ENCODE data around the gene GPR3. TPM values are rescaled to one million over a fixed set of nuclear protein-coding genes. Genes with fewer than 3 reads are reported as not detected.
A peak's percentile ranks its signal among the peaks of the same experiment; 100 is the strongest.

Gene GPR3
- total RNA-seq, 2 experiments from 2014 or later, result 0.44 to 0.49 TPM

DNA sequence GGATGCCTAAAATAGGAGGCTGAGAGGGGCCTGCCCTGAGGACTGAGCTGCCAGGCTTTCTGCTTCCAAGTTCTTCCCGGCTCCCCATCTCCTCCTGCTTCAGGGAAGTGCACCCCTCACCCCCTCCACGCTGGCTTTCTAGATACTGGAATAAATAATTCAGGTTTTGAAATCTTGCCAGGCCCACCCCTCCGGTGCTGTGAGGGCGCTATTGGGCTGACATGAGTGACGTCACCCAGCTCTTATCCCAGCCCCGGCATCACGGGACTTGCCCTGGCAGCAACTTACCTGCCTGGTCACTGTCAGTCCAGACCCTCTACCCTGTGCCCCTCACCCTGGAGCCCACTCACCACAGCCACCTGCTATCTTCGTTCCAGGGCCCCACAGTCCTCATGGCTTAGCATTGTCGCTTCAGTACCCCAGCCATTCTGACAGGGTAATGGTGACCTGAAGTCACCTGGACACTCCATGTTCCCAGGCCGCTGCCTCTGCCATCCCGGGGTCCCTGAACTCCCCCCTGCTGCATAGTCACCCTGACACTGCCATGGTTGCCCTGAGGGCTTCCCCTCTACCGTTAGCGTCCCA lies 819 bp upstream of the GPR3 start:
- Mint-ChIP-seq H3K9me3 (ENCODE audit: low read depth) (no peaks in the 10 kb centered on the region), H3K4me3 (peak overlapping the region; percentile 63), H3K27me3 (peaks cover 25% of the 10 kb centered on the region), H3K36me3 (no peaks in the 10 kb centered on the region), H3K4me1 (peaks cover 8% of the 10 kb centered on the region), H3K27ac (peak overlapping the region; percentile 76)
- CTCF ChIA-PET, result interaction anchor here (0.6 to 11.7 kb wide), 26 partner anchors 13 to 769 kb away, joined by 3 to 260 read pairs (median 4); partner anchors contain the start of genes AHDC1, MAP3K6, SYTL1 and TMEM222
- ATAC-seq (no peak), DNase-seq (peak; percentile 52)

DNA sequence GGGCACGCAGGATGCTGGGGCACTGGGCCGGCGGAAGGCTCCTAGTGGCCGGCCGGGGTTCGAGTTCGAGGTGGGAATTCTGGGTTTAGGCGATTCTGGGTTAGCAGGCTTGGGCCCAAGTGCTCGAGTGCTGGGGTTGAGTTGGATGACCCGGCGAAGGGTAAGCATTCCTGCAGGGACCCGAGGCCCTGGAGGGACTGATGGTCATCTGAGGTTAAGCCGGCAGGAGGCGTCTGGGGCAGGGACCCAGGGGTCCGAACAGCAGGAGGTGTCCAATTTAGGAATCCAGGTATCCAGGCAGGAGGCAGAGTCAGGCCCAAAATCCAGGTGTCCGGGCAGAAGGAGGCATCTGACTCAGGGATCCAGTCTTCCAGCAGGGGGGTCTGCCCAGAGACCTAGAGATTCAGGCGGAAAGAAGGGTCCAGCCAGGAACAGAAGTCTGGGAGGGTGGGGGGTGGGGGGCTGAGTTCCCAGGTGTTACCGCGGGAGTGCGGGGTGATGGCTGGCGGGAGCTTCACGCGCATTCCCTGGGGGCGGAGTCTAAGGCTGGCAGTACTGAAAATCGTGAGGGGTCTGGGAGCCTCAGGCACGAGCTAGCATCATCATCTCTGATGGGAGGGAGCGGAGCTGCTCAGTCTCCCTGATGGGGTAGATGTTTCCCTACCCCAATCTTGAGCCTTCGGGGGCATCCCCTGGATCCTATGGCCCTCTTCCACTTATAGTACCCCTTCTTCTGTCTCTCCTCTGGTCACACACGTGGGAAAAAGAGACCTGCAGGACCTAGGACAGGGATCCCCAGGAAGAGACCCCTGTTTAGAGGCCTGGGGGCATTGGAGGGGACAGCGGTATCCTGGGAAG lies 585 bp downstream of the GPR3 start:
- Mint-ChIP-seq H3K9me3 (ENCODE audit: low read depth) (no peaks in the 10 kb centered on the region), H3K4me1 (peaks cover 8% of the 10 kb centered on the region), H3K27me3 (peaks cover 21% of the 10 kb centered on the region), H3K27ac (peak overlapping the region; percentile 62), H3K4me3 (peak overlapping the region; percentile 74), H3K36me3 (no peaks in the 10 kb centered on the region)
- DNase-seq (no peak), ATAC-seq (no peak)
- CTCF ChIA-PET, result interaction anchor here (0.7 to 14.3 kb wide), 8 partner anchors 9 to 215 kb away, joined by 3 to 331 read pairs (median 4); partner anchors contain the start of genes CD164L2 and MAP3K6

DNA sequence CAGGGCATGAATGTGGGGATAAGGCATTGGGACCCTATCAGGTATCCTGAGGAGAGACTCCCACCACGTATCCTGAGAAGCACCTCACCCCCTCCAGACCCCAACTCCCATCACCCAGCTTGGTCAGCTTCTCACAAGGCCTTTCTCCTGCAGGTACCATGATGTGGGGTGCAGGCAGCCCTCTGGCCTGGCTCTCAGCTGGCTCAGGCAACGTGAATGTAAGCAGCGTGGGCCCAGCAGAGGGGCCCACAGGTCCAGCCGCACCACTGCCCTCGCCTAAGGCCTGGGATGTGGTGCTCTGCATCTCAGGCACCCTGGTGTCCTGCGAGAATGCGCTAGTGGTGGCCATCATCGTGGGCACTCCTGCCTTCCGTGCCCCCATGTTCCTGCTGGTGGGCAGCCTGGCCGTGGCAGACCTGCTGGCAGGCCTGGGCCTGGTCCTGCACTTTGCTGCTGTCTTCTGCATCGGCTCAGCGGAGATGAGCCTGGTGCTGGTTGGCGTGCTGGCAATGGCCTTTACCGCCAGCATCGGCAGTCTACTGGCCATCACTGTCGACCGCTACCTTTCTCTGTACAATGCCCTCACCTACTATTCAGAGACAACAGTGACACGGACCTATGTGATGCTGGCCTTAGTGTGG lies 1.3 kb downstream of the GPR3 start:
- H3K27ac Mint-ChIP-seq, result no peak overlapping the region
- H3K9me3 Mint-ChIP-seq (ENCODE audit: low read depth), result no peaks in the 10 kb centered on the region
- peak overlapping the region; percentile 27 for H3K4me3 Mint-ChIP-seq
- DNase-seq (no peak), ATAC-seq (no peak)
- peaks cover 16% of the 10 kb centered on the region for H3K27me3 Mint-ChIP-seq
- H3K4me1 Mint-ChIP-seq, result peaks cover 8% of the 10 kb centered on the region
- CTCF ChIA-PET, result interaction anchor here (0.7 to 14.3 kb wide), 10 partner anchors 9 to 215 kb away, joined by 3 to 331 read pairs (median 5); partner anchors contain the start of genes AHDC1, CD164L2 and MAP3K6
- no peaks in the 10 kb centered on the region for H3K36me3 Mint-ChIP-seq

GRCh38 chr1:27394282-27394658 lies 1.8 kb downstream of the GPR3 start:
- no peak overlapping the region for H3K27ac Mint-ChIP-seq
- no peak overlapping the region for H3K4me3 Mint-ChIP-seq
- no peaks in the 10 kb centered on the region for H3K9me3 Mint-ChIP-seq (ENCODE audit: low read depth)
- CTCF ChIA-PET, result interaction anchor here (0.6 to 14.3 kb wide), 29 partner anchors 7 to 397 kb away, joined by 3 to 331 read pairs (median 6); partner anchors contain the start of genes AHDC1, CD164L2, MAP3K6 and SYTL1
- ATAC-seq, result no peak
- H3K27me3 Mint-ChIP-seq, result peaks cover 15% of the 10 kb centered on the region
- no peak for DNase-seq
- H3K4me1 Mint-ChIP-seq, result peaks cover 8% of the 10 kb centered on the region
- H3K36me3 Mint-ChIP-seq, result no peaks in the 10 kb centered on the region

DNA sequence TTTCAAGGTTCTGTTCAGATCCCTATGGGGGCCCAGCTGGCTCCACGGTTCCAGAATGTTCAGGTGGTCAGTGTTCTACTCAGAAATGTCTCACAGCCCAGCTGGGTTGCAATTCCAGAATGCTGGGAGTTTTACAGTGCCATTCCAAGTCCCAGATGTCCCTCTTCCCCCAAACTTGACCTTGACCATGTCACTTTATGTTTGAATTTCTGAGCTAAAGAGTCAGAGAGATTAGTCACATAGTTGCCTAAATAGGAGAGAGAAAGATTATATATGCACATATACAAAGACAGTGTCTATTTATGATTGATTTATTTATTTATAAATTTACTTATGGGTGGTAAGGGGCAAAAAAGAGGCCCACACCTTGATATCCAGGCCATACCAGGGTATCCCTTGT lies 2.5 kb downstream of the GPR3 start:
- Mint-ChIP-seq H3K4me1 (peaks cover 8% of the 10 kb centered on the region), H3K27ac (no peak overlapping the region), H3K9me3 (ENCODE audit: low read depth) (no peaks in the 10 kb centered on the region), H3K4me3 (no peak overlapping the region), H3K36me3 (no peaks in the 10 kb centered on the region), H3K27me3 (peaks cover 9% of the 10 kb centered on the region)
- no peak for DNase-seq
- CTCF ChIA-PET, result interaction anchor here (0.7 to 14.3 kb wide), 40 partner anchors 8 to 398 kb away, joined by 3 to 331 read pairs (median 5); partner anchors contain the start of genes AHDC1, CD164L2, MAP3K6 and SYTL1
- no peak for ATAC-seq

GRCh38 chr1:27395441-27396195 lies 3.2 kb downstream of the GPR3 start:
- Mint-ChIP-seq H3K36me3 (no peaks in the 10 kb centered on the region), H3K9me3 (ENCODE audit: low read depth) (no peaks in the 10 kb centered on the region), H3K4me1 (peaks cover 8% of the 10 kb centered on the region), H3K27me3 (peaks cover 5% of the 10 kb centered on the region), H3K4me3 (no peak overlapping the region), H3K27ac (no peak overlapping the region)
- DNase-seq, result peak; percentile 86
- peak; percentile 34 for ATAC-seq
- CTCF ChIA-PET, result interaction anchor here (0.6 to 14.3 kb wide), 44 partner anchors 8 to 351 kb away, joined by 3 to 331 read pairs (median 5); partner anchors contain the start of genes AHDC1, CD164L2, MAP3K6 and SYTL1

- no peak overlapping the region for H3K4me3 Mint-ChIP-seq
- H3K4me1 Mint-ChIP-seq, result peaks cover 1% of the 10 kb centered on the region
- ATAC-seq, result no peak
- no peaks in the 10 kb centered on the region for H3K27me3 Mint-ChIP-seq
- no peak for DNase-seq
- no peak overlapping the region for H3K27ac Mint-ChIP-seq
- no peaks in the 10 kb centered on the region for H3K9me3 Mint-ChIP-seq (ENCODE audit: low read depth)
- no peaks in the 10 kb centered on the region for H3K36me3 Mint-ChIP-seq
- CTCF ChIA-PET, result interaction anchor here (0.6 to 14.3 kb wide), 10 partner anchors 10 to 266 kb away, joined by 3 to 331 read pairs (median 8); partner anchors contain the start of gene AHDC1
Observed at GRCh38 chr1:27397110-27397509, 4.7 kb downstream of the GPR3 start.

GRCh38 chr1:27397749-27398148 lies 5.3 kb downstream of the GPR3 start:
- H3K4me3 Mint-ChIP-seq, result no peak overlapping the region
- no peaks in the 10 kb centered on the region for H3K9me3 Mint-ChIP-seq (ENCODE audit: low read depth)
- CTCF ChIA-PET, result interaction anchor here (0.6 to 14.3 kb wide), 10 partner anchors 10 to 354 kb away, joined by 3 to 331 read pairs (median 9); partner anchors contain the start of gene AHDC1
- no peaks in the 10 kb centered on the region for H3K36me3 Mint-ChIP-seq
- H3K27me3 Mint-ChIP-seq, result no peaks in the 10 kb centered on the region
- no peak overlapping the region for H3K27ac Mint-ChIP-seq
- DNase-seq, result no peak
- ATAC-seq, result no peak
- peaks cover 2% of the 10 kb centered on the region for H3K4me1 Mint-ChIP-seq

GRCh38 chr1:27398405-27399149 lies 6.2 kb downstream of the GPR3 start:
- Mint-ChIP-seq H3K4me3 (no peak overlapping the region), H3K27me3 (no peaks in the 10 kb centered on the region), H3K4me1 (peaks cover 4% of the 10 kb centered on the region), H3K27ac (no peak overlapping the region), H3K36me3 (no peaks in the 10 kb centered on the region), H3K9me3 (ENCODE audit: low read depth) (no peaks in the 10 kb centered on the region)
- no peak for ATAC-seq
- DNase-seq, result no peak
- CTCF ChIA-PET, result interaction anchor here (0.9 to 14.3 kb wide), 10 partner anchors 8 to 264 kb away, joined by 3 to 331 read pairs (median 6); partner anchors contain the start of gene AHDC1

DNA sequence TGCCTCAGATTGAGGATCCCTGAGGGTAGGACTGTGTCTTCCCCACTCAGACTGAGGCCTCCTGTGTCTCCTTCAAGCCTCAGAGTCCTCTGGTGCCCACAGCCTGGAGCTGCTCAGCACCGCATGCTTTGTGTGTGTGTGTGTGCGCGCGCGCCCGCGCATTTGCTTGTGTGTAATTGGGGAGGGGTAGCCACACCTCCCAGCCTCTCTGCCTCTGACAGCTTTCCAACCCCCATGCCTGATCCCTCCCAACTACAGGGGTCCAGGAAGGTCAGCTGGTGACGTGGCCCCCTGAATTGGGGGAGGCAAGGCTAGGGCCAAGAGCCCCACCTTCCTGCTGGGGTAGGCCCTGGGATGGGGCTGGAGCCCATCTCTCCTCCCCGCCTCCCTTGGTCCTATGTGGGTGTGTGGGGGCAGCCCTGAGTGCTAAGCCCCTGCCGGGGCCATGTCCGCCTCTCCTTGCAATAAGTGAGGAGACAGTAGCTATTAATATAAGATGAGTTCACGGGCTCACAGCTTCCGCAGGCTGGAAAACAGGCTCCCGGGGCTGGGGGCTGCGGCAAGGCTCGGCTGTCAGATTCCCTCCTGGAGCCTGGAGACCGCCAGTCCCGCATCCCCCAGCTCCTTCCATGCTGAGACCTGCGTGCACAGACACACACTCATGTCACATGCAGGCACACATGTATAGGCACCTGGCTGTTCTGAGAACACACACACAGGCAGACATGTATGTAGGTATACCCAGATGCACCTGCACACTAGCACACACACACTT lies 7.0 kb downstream of the GPR3 start:
- no peak overlapping the region for H3K4me3 Mint-ChIP-seq
- ATAC-seq, result no peak

More for the DNA sequence above, 7.0 kb downstream of the GPR3 start:
- DNase-seq, result no peak
- Mint-ChIP-seq H3K27me3 (no peaks in the 10 kb centered on the region), H3K27ac (no peak overlapping the region), H3K4me1 (peaks cover 10% of the 10 kb centered on the region), H3K36me3 (no peaks in the 10 kb centered on the region), H3K9me3 (ENCODE audit: low read depth) (no peaks in the 10 kb centered on the region)
- CTCF ChIA-PET, result interaction anchor here (0.9 to 14.3 kb wide), 9 partner anchors 9 to 263 kb away, joined by 3 to 331 read pairs (median 4); partner anchors contain the start of gene AHDC1
